ENCODE results near the gene SIAH3. TPM values are rescaled to one million over a fixed set of nuclear protein-coding genes. Genes with fewer than 3 reads are reported as not detected.

SIAH3 gene
- total and polyA plus RNA-seq, 10 of the 15 experiments (the other 5 are each of a cell fraction or from before 2014, with no cell fraction given), result not detected

GRCh38 chr13:45737571-45738017 lies 114.0 kb downstream of the SIAH3 start (continued):
- no peak for TF ChIP-seq BCL3 (IDR thresholded peaks at IDR 0.05; ENCODE audit: borderline replicate concordance, insufficient read depth, low read depth, low read length, poor library complexity, severe bottlenecking)
- TF ChIP-seq ZBTB40 (IDR thresholded peaks at IDR 0.05; ENCODE audit: borderline replicate concordance), result no peak
- 0 out of 2 replicates have a peak, but pooled peaks have one; percentile 32 for TF ChIP-seq MTA2 (IDR thresholded peaks at IDR 0.05; ENCODE audit: low read depth)
- no peak for TF ChIP-seq MEF2B (IDR thresholded peaks at IDR 0.05; ENCODE audit: partially characterized antibody, poor library complexity, severe bottlenecking)
- TF ChIP-seq SPI1 (IDR thresholded peaks at IDR 0.05; ENCODE audit: borderline replicate concordance, insufficient read depth, low read depth, low read length), result peak; percentile 35; the same call in 1 of the 2 replicates
- TF ChIP-seq NR2C2 (IDR thresholded peaks at IDR 0.05; ENCODE audit: borderline replicate concordance, control insufficient read depth, insufficient read length, low read depth), result no peak
- TF ChIP-seq SMAD1 (IDR thresholded peaks at IDR 0.05; ENCODE audit: low read depth, partially characterized antibody), result no peak
- no peak for TF ChIP-seq RB1 (IDR thresholded peaks at IDR 0.05; ENCODE audit: borderline replicate concordance)
- no peak for TF ChIP-seq ATF2 (IDR thresholded peaks at IDR 0.05; ENCODE audit: low read length)
- no peak for TF ChIP-seq SMAD5 (IDR thresholded peaks at IDR 0.05; ENCODE audit: low read depth)
- no peak for TF ChIP-seq CHD2 (IDR thresholded peaks at IDR 0.05; ENCODE audit: borderline replicate concordance, low read depth, low read length)
- no peak for TF ChIP-seq PRDM15 (CRISPR knock-in tag; IDR thresholded peaks at IDR 0.05)
- no peak for TF ChIP-seq TARDBP (IDR thresholded peaks at IDR 0.05; ENCODE audit: borderline replicate concordance)
- no peak for TF ChIP-seq TCF3 (IDR thresholded peaks at IDR 0.05; ENCODE audit: borderline replicate concordance, insufficient read depth, low read depth, low read length)
- no peak for TF ChIP-seq ZNF274 (IDR thresholded peaks at IDR 0.05; ENCODE audit: insufficient read depth, insufficient read length)
- TF ChIP-seq MLLT1 (IDR thresholded peaks at IDR 0.05), result peak; percentile 62; the same call in 1 of the 2 replicates
- TF ChIP-seq KDM1A (IDR thresholded peaks at IDR 0.05; ENCODE audit: borderline replicate concordance), result no peak
- peak; percentile 81 for TF ChIP-seq TCF7 (IDR thresholded peaks at IDR 0.05; ENCODE audit: borderline replicate concordance)

All from GM12878 (cell line).